Left colon (tissue), 2 donors: ENCODE data around the gene ITGB6. TPM values are rescaled to one million over a fixed set of nuclear protein-coding genes. Genes with fewer than 3 reads are reported as not detected.

Experiments used
- total RNA-seq, 2 donors: library from RNA; stranded (reverse); fragmentation: NEBNext Ultra II Directional; extraction: Animal tissue kit (Norgen Biotek cat#: 25700); gene quantifications; one replicate each; pipeline ENCODE4 v1.2.1, GENCODE V29; 2021
- donor health status: DM: no; HTN: no; CAD: no.
- donor health status: DM: yes; HTN: yes; CAD: no.

The ITGB6 gene
- total RNA-seq, 2 donors from 2014 or later = 19.7 to 28.0 TPM

Other genes with a start within 250 kb of the ITGB6 start
- gene PLA2R1, start 137.7 kb downstream of the ITGB6 start, total RNA-seq = 10 to 100 TPM in 1 of 2 donors, 1 to 10 TPM in 1; 6.8 to 11.4 TPM